Measurements from ENCODE around the gene DDX43.
A peak's percentile ranks its signal among the peaks of the same experiment; 100 is the strongest.

Gene DDX43

DNA sequence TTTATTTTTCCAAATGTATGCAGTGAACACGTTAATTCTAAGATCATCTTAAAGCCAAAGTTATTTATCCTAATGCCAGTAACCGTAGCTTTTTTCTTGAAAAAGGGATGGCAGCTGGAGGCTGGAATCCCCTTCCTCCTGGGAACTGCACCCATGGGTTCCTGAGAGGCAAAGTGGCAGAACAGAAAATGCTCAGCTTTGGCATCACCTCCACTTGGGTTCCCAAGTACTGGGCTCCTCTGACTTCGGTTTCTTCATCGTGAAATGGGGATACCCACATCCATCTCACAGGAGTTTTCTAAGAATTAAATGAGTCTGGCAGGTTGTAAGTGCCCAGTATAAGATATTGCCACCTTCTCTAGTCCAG lies 6.2 kb upstream of the DDX43 start:
- Histone ChIP-seq H3K18ac (ENCODE audit: low read depth in 1 of 2, low read length in 2 of 2) (no peak overlapping the region), H2AK5ac (ENCODE audit: low read length, severe bottlenecking) (no peak overlapping the region), H2BK5ac (ENCODE audit: low read depth, low read length, poor library complexity, severe bottlenecking) (no peak overlapping the region), H3K9me3 (ENCODE audit: control insufficient read depth, low read length) (no peaks in the 10 kb centered on the region), H3K27me3 (ENCODE audit: control insufficient read depth in 1 of 2, insufficient read depth in 1 of 2, low read length in 2 of 2) (no peaks in the 10 kb centered on the region), H3K23ac (ENCODE audit: low read length in 2 of 2) (no peak overlapping the region), H4K8ac (ENCODE audit: low read length) (no peak overlapping the region), H3K9ac (ENCODE audit: low read length) (peak overlapping the region; percentile 81), H2BK120ac (ENCODE audit: low read depth, low read length) (no peak overlapping the region), H3K4me1 (ENCODE audit: control insufficient read depth, insufficient read depth, low read depth, low read length) (peaks cover 4% of the 10 kb centered on the region), H3K4ac (ENCODE audit: low read depth in 1 of 2, low read length in 2 of 2) (no peak overlapping the region), H3K36me3 (ENCODE audit: control insufficient read depth in 1 of 2, insufficient read depth in 2 of 2, low read depth in 1 of 2, low read length in 2 of 2) (no peaks in the 10 kb centered on the region), H2BK12ac (ENCODE audit: low read length in 2 of 2) (no peak overlapping the region), H4K91ac (ENCODE audit: low read length) (no peak overlapping the region), H2AFZ (ENCODE audit: low read depth, low read length) (no peak overlapping the region), H2BK15ac (ENCODE audit: low read depth, poor library complexity, severe bottlenecking) (no peak overlapping the region), H3K4me2 (ENCODE audit: low read length, poor library complexity, severe bottlenecking) (peak overlapping the region; percentile 97), H3K79me1 (replicated peaks; ENCODE audit: low read length, poor library complexity, severe bottlenecking) (no peaks in the 10 kb centered on the region), H3K27ac (ENCODE audit: low read length, poor library complexity, severe bottlenecking) (no peak overlapping the region), H3K4me3 (ENCODE audit: insufficient read depth in 1 of 2, low read depth in 1 of 2, low read length in 2 of 2) (peak overlapping the region in 1 of 2 experiments; percentile 84), H3K14ac (ENCODE audit: low read length in 2 of 2) (no peak overlapping the region)
- DNase-seq, result no peak
- 89% methylated on average over 2 of the region's 4 CpGs for WGBS

DNA sequence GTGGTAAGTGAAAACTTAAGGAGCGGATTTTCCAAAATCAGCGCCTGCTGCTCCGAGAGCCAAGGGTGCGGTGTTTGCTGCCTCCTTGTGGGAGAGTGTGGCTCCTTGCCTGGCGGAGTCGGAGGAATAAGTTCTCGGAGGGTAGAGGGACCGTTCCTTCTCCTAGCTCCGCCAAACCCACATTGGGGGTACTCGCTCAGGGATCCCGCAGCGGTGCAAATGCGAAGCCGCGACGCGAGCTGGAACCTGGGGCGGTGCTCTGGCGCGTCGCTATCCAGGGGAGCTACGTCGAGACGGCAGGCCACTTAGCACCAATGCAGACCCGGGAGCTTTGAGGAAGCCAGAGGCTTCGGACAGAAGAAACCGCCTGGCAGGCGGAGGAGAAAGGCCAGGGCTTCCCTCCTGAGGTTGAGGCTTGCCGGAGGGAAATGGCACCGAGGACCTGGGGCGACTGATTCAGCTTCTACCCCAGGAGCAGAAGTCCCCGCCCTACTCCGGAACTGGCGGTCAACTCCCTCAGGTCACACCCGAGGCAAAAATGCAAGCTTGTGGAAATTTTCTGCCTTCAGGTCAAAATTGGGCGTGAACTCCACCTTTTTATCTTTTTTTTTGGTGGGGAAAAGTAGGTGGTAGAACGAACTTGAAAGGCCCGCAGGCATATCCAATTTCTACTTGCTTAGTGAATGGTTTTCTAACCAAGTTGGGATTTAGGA lies 5.7 kb upstream of the DDX43 start:
- Histone ChIP-seq H3K36me3 (ENCODE audit: control insufficient read depth in 1 of 2, insufficient read depth in 2 of 2, low read depth in 1 of 2, low read length in 2 of 2) (no peaks in the 10 kb centered on the region), H3K14ac (ENCODE audit: low read length in 2 of 2) (peak overlapping the region in 1 of 2 experiments; percentile 39), H3K4ac (ENCODE audit: low read depth in 1 of 2, low read length in 2 of 2) (peak overlapping the region in 1 of 2 experiments; percentile 40), H3K27ac (ENCODE audit: low read length, poor library complexity, severe bottlenecking) (peak overlapping the region; percentile 43), H3K4me3 (ENCODE audit: insufficient read depth in 1 of 2, low read depth in 1 of 2, low read length in 2 of 2) (peak overlapping the region; percentile 62 to 84), H3K18ac (ENCODE audit: low read depth in 1 of 2, low read length in 2 of 2) (peak overlapping the region; percentile 44 to 82), H3K23ac (ENCODE audit: low read length in 2 of 2) (no peak overlapping the region), H2BK5ac (ENCODE audit: low read depth, low read length, poor library complexity, severe bottlenecking) (peak overlapping the region; percentile 19), H3K9me3 (ENCODE audit: control insufficient read depth, low read length) (no peaks in the 10 kb centered on the region), H3K79me1 (replicated peaks; ENCODE audit: low read length, poor library complexity, severe bottlenecking) (no peaks in the 10 kb centered on the region), H4K91ac (ENCODE audit: low read length) (peak overlapping the region; percentile 11), H3K4me2 (ENCODE audit: low read length, poor library complexity, severe bottlenecking) (peak overlapping the region; percentile 97), H2BK120ac (ENCODE audit: low read depth, low read length) (no peak overlapping the region), H2AK5ac (ENCODE audit: low read length, severe bottlenecking) (no peak overlapping the region), H4K8ac (ENCODE audit: low read length) (peak overlapping the region; percentile 87), H3K4me1 (ENCODE audit: control insufficient read depth, insufficient read depth, low read depth, low read length) (peaks cover 4% of the 10 kb centered on the region), H2AFZ (ENCODE audit: low read depth, low read length) (no peak overlapping the region), H2BK12ac (ENCODE audit: low read length in 2 of 2) (peak overlapping the region in 1 of 2 experiments; percentile 15), H3K9ac (ENCODE audit: low read length) (peak overlapping the region; percentile 81), H2BK15ac (ENCODE audit: low read depth, poor library complexity, severe bottlenecking) (no peak overlapping the region), H3K27me3 (ENCODE audit: control insufficient read depth in 1 of 2, insufficient read depth in 1 of 2, low read length in 2 of 2) (no peaks in the 10 kb centered on the region)
- WGBS, result 2% methylated on average over 34 of the region's 38 CpGs
- DNase-seq, result peak; percentile 66

DNA sequence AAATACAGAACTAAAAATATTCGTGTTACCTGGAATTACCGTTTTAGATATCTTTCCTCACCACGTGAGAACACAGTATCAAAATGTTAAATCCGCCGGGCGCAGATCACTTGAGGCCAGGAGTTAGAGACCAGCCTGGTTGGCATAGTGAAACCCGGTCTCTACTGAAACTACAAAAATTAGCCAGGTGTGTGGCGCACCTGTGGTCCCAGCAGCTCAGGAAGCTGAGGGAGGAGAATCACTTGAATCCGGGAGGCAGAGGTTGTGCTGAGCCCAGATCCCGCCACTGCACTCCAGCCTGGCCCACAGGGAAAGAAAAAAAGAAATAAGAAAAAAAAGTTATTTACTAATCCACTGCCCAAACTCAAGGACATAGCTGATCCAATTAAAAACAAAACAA lies 4.8 kb upstream of the DDX43 start:
- no peak overlapping the region for H3K4me3 ChIP-seq (ENCODE audit: insufficient read depth in 1 of 2, low read depth in 1 of 2, low read length in 2 of 2)
- no peak overlapping the region for H2AFZ ChIP-seq (ENCODE audit: low read depth, low read length)
- H3K18ac ChIP-seq (ENCODE audit: low read depth in 1 of 2, low read length in 2 of 2), result no peak overlapping the region
- no peaks in the 10 kb centered on the region for H3K27me3 ChIP-seq (ENCODE audit: control insufficient read depth in 1 of 2, insufficient read depth in 1 of 2, low read length in 2 of 2)
- H3K36me3 ChIP-seq (ENCODE audit: control insufficient read depth in 1 of 2, insufficient read depth in 2 of 2, low read depth in 1 of 2, low read length in 2 of 2), result no peaks in the 10 kb centered on the region
- no peak overlapping the region for H3K9ac ChIP-seq (ENCODE audit: low read length)
- no peaks in the 10 kb centered on the region for H3K79me1 ChIP-seq (replicated peaks; ENCODE audit: low read length, poor library complexity, severe bottlenecking)
- H3K9me3 ChIP-seq (ENCODE audit: control insufficient read depth, low read length), result no peaks in the 10 kb centered on the region
- H2BK12ac ChIP-seq (ENCODE audit: low read length in 2 of 2), result no peak overlapping the region
- H4K91ac ChIP-seq (ENCODE audit: low read length), result no peak overlapping the region
- no peak overlapping the region for H2BK120ac ChIP-seq (ENCODE audit: low read depth, low read length)
- no peak overlapping the region for H3K14ac ChIP-seq (ENCODE audit: low read length in 2 of 2)
- no peak overlapping the region for H3K27ac ChIP-seq (ENCODE audit: low read length, poor library complexity, severe bottlenecking)
- no peak overlapping the region for H3K23ac ChIP-seq (ENCODE audit: low read length in 2 of 2)
- H3K4me2 ChIP-seq (ENCODE audit: low read length, poor library complexity, severe bottlenecking), result no peak overlapping the region
- peaks cover 4% of the 10 kb centered on the region for H3K4me1 ChIP-seq (ENCODE audit: control insufficient read depth, insufficient read depth, low read depth, low read length)
- no peak overlapping the region for H3K4ac ChIP-seq (ENCODE audit: low read depth in 1 of 2, low read length in 2 of 2)
- 69% methylated on average over 9 of the region's 10 CpGs for WGBS
- H2AK5ac ChIP-seq (ENCODE audit: low read length, severe bottlenecking), result no peak overlapping the region
- H2BK5ac ChIP-seq (ENCODE audit: low read depth, low read length, poor library complexity, severe bottlenecking), result no peak overlapping the region
- H2BK15ac ChIP-seq (ENCODE audit: low read depth, poor library complexity, severe bottlenecking), result no peak overlapping the region
- H4K8ac ChIP-seq (ENCODE audit: low read length), result no peak overlapping the region
- no peak for DNase-seq

DNA sequence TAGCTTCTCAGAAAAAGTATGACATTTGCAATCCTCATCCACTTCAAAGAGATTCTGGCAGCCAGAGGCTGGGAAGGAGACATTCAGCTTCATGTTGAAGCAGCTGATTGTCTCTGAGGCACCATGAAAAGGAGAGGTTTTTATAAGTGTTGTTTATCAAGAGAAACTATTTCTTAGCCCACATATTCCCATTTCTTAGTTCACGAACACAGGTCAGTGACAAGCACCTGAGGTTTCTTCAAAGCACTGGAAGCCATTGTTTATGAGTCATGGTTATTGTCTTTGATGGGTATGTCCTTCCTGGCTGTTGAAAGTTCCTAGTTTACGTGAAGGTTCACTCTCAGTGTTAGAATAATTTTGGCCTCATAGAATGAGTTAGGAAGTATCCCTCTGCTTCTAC lies 3.0 kb upstream of the DDX43 start:
- no peak overlapping the region for H2AFZ ChIP-seq (ENCODE audit: low read depth, low read length)
- DNase-seq, result no peak
- no peaks in the 10 kb centered on the region for H3K79me1 ChIP-seq (replicated peaks; ENCODE audit: low read length, poor library complexity, severe bottlenecking)
- H3K4me1 ChIP-seq (ENCODE audit: control insufficient read depth, insufficient read depth, low read depth, low read length), result peaks cover 4% of the 10 kb centered on the region
- H2BK15ac ChIP-seq (ENCODE audit: low read depth, poor library complexity, severe bottlenecking), result no peak overlapping the region
- no peak overlapping the region for H3K4ac ChIP-seq (ENCODE audit: low read depth in 1 of 2, low read length in 2 of 2)
- H3K18ac ChIP-seq (ENCODE audit: low read depth in 1 of 2, low read length in 2 of 2), result no peak overlapping the region
- H4K91ac ChIP-seq (ENCODE audit: low read length), result no peak overlapping the region
- no peak overlapping the region for H3K14ac ChIP-seq (ENCODE audit: low read length in 2 of 2)
- 100% methylated on average over 1 of the region's 2 CpGs for WGBS
- no peak overlapping the region for H3K23ac ChIP-seq (ENCODE audit: low read length in 2 of 2)
- H3K27ac ChIP-seq (ENCODE audit: low read length, poor library complexity, severe bottlenecking), result no peak overlapping the region
- no peaks in the 10 kb centered on the region for H3K27me3 ChIP-seq (ENCODE audit: control insufficient read depth in 1 of 2, insufficient read depth in 1 of 2, low read length in 2 of 2)
- H3K9me3 ChIP-seq (ENCODE audit: control insufficient read depth, low read length), result no peaks in the 10 kb centered on the region
- H2AK5ac ChIP-seq (ENCODE audit: low read length, severe bottlenecking), result no peak overlapping the region
- no peak overlapping the region for H3K4me3 ChIP-seq (ENCODE audit: insufficient read depth in 1 of 2, low read depth in 1 of 2, low read length in 2 of 2)
- H3K9ac ChIP-seq (ENCODE audit: low read length), result no peak overlapping the region
- H2BK120ac ChIP-seq (ENCODE audit: low read depth, low read length), result no peak overlapping the region
- H2BK12ac ChIP-seq (ENCODE audit: low read length in 2 of 2), result no peak overlapping the region
- H3K36me3 ChIP-seq (ENCODE audit: control insufficient read depth in 1 of 2, insufficient read depth in 2 of 2, low read depth in 1 of 2, low read length in 2 of 2), result no peaks in the 10 kb centered on the region
- no peak overlapping the region for H3K4me2 ChIP-seq (ENCODE audit: low read length, poor library complexity, severe bottlenecking)
- H4K8ac ChIP-seq (ENCODE audit: low read length), result no peak overlapping the region
- H2BK5ac ChIP-seq (ENCODE audit: low read depth, low read length, poor library complexity, severe bottlenecking), result no peak overlapping the region
